Gastrocnemius medialis (tissue), 4 donors: Measurements from ENCODE around the gene FAM53A. TPM values are rescaled to one million over a fixed set of nuclear protein-coding genes. Genes with fewer than 3 reads are reported as not detected.

Source experiments
- ATAC-seq, 2 donors: fragments of 150-250 bp; one replicate each; pipeline ENCODE4 v1.9.1; 2016
- DNase-seq, 2 donors: peaks; one replicate each; pipeline ENCODE4 v3.0.0-alpha.2; 2019
- H3K27ac ChIP-seq, 4 donors: fragments of 200-600 bp; sonication (generic); 1 replicate in 1 of 4; 2 replicates in 3 of 4; pipeline ENCODE4 v1.5.1; 2016 to 2018; ENCODE audit warnings: mild to moderate bottlenecking in 2 of 4, moderate library complexity in 1 of 4
- H3K27me3 ChIP-seq, 3 donors: fragments of 200-600 bp; sonication (generic) in 2 of 3; 1 replicate in 1 of 3; 2 replicates in 2 of 3; pipeline versions ENCODE4 v1.5.1 to v1.6.0; 2016 to 2019; ENCODE audit warnings: mild to moderate bottlenecking in 1 of 3, moderate library complexity in 1 of 3
- H3K36me3 ChIP-seq, 2 donors: fragments of 200-600 bp; sonication (generic) in 1 of 2; one replicate each; pipeline ENCODE4 v1.5.1; 2017 to 2018
- H3K4me1 ChIP-seq, 2 donors: fragments of 200-600 bp; sonication (generic) in 1 of 2; one replicate each; pipeline ENCODE4 v1.5.1; 2016 to 2017; ENCODE audit warnings: mild to moderate bottlenecking in 2 of 2
- H3K4me3 ChIP-seq, 4 donors: fragments of 200-600 bp; sonication (generic) in 3 of 4; 1 replicate in 1 of 4; 2 replicates in 3 of 4; pipeline ENCODE4 v1.5.1; 2016 to 2019; ENCODE audit warnings: mild to moderate bottlenecking in 2 of 4
- H3K9me3 ChIP-seq, 3 donors: fragments of 200-600 bp; sonication (generic) in 2 of 3; 1 replicate in 1 of 3; 2 replicates in 2 of 3; pipeline ENCODE4 v1.5.1; 2016 to 2019
- POLR2A ChIP-seq, 2 donors: fragments of 450-650 bp; IDR thresholded peaks; one replicate each; pipeline ENCODE4 v1.6.1; 2017; ENCODE audit warnings: antibody characterized with exemption in 2 of 2, mild to moderate bottlenecking in 2 of 2, moderate library complexity in 2 of 2
- in situ Hi-C, 4 donors: fragments of 200-750 bp; cut with MboI; loops; one replicate each; pipeline versions ENCODE4 v1.15.0 to v1.8.0; 2017; ENCODE audit warnings: low sequenced_read_pairs in 4 of 4
- intact Hi-C: fragments of 100-400 bp; cut with DNase I; formaldehyde crosslinking; loops from one replicate; pipeline ENCODE4 v1.15.1; 2023; ENCODE audit warnings: low total_unique reads
- total RNA-seq, 4 donors: library from RNA; depleted of rRNA; stranded (reverse); fragments of >200 nt; gene quantifications; one replicate each; pipeline versions ENCODE4 v1.1.0 to v1.2.3, GENCODE V29; 2016
- TF ChIP-seq, protein P1 (sequence below), 5 experiments: fragments of 450-650 bp in 3 of 5; fragments of 200-600 bp in 2 of 5; sonication (generic) in 2 of 5; IDR thresholded peaks in 4 of 5; conservative IDR thresholded peaks in 1 of 5; 1 replicate in 4 of 5; 2 replicates in 1 of 5; pipeline ENCODE4 v1.5.1; 2016 to 2019; ENCODE audit warnings: antibody characterized with exemption in 5 of 5, mild to moderate bottlenecking in 3 of 5, moderate library complexity in 3 of 5

Gene FAM53A
- total RNA-seq, 4 donors from 2014 or later: 1.8 to 5.2 (median 2.8) TPM

DNA sequence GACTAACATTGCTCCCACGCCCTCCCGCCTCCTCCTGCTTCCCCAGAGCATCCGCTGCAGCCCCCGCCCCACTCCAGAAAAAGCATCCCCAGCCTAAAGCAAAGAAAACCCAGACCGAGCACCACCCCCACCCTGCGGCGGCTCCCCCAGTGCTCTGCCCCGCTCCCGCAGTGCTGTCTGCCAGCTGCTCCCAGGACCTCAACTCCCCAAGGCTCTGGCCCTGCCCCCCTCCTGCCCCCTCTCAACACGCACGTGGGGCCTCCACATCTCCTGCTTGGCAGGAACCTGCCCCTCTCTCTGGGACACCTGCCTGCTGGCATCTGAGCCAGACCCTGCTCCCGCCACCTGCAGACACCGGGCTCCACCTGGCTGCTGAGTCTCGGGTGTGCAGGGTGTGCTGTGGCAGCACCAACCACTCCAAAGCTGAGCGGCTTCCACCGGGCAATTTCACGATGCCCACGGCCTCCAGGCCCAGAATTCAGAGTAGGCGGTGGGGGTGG, 79.4 kb downstream of the FAM53A start:
- TF ChIP-seq, protein P1, sequence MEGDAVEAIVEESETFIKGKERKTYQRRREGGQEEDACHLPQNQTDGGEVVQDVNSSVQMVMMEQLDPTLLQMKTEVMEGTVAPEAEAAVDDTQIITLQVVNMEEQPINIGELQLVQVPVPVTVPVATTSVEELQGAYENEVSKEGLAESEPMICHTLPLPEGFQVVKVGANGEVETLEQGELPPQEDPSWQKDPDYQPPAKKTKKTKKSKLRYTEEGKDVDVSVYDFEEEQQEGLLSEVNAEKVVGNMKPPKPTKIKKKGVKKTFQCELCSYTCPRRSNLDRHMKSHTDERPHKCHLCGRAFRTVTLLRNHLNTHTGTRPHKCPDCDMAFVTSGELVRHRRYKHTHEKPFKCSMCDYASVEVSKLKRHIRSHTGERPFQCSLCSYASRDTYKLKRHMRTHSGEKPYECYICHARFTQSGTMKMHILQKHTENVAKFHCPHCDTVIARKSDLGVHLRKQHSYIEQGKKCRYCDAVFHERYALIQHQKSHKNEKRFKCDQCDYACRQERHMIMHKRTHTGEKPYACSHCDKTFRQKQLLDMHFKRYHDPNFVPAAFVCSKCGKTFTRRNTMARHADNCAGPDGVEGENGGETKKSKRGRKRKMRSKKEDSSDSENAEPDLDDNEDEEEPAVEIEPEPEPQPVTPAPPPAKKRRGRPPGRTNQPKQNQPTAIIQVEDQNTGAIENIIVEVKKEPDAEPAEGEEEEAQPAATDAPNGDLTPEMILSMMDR (IDR thresholded peaks at IDR 0.05 in 4 of 5, conservative IDR thresholded peaks at IDR 0.05 in 1 of 5): no peak
- no peak for TF ChIP-seq POLR2A (IDR thresholded peaks at IDR 0.05)

GRCh38 chr4:1604181-1604705, 79.9 kb downstream of the FAM53A start:
- intact Hi-C loops: no loop called here
- TF ChIP-seq POLR2A (IDR thresholded peaks at IDR 0.05): no peak
- TF ChIP-seq, protein P1 (IDR thresholded peaks at IDR 0.05 in 4 of 5, conservative IDR thresholded peaks at IDR 0.05 in 1 of 5): no peak
- H3K27ac ChIP-seq: no peak overlapping the region
- H3K27me3 ChIP-seq: peaks cover 15 to 36% (median 24%) of the 10 kb centered on the region in 3 donors
- H3K9me3 ChIP-seq: no peaks in the 10 kb centered on the region
- DNase-seq (no peak), ATAC-seq (no peak)
- H3K36me3 ChIP-seq: no peaks in the 10 kb centered on the region
- in situ Hi-C loops: no loop called here
- no peaks in the 10 kb centered on the region for H3K4me1 ChIP-seq
- H3K4me3 ChIP-seq: no peak overlapping the region

More for the DNA sequence above, 79.4 kb downstream of the FAM53A start:
- no peak for DNase-seq
- intact Hi-C loops (no loop called here), in situ Hi-C loops (no loop called here)
- peaks cover 15 to 36% (median 24%) of the 10 kb centered on the region in 3 donors for H3K27me3 ChIP-seq
- H3K36me3 ChIP-seq: no peaks in the 10 kb centered on the region
- no peaks in the 10 kb centered on the region for H3K9me3 ChIP-seq
- no peak overlapping the region for H3K27ac ChIP-seq
- H3K4me3 ChIP-seq: no peak overlapping the region
- no peaks in the 10 kb centered on the region for H3K4me1 ChIP-seq
- ATAC-seq: no peak

DNA sequence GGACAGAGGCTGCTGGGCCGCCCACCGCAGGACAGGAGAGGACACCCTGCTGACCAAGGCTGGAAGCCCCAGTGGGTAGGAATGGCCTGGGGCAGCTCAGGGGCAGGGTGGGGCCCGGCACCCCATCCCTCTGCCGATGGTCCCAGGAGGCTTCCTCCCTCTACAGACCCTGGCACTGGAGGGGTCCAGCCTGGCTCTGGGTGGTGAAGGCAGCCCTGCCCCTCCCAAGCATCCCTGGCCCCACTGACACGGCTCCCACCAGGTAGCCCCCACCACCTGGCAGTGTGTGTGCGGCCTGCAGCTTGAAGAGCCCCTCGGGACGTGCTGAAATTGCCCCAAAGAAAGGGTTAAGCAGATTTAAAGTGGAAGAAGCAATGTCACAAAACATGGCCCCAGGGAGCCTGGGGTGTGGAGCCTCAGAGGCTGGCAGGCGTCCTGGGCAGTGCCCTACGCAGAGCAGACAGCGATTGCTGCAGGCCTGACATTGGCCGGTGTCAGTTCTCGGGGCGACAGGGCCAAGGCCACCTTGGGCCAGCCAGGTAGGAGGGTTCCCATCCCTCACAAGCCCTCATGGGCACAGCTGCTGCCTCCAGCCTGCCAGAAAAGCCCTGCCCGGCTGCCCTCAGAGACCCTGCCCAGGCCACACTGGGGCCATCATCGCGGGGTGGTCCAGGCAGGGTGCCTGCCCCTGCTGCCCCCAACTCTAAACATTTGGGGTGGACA, 80.5 kb downstream of the FAM53A start:
- ATAC-seq (no peak), DNase-seq (no peak)
- in situ Hi-C loops (no loop called here), intact Hi-C loops (no loop called here)
- H3K4me1 ChIP-seq: no peaks in the 10 kb centered on the region
- TF ChIP-seq POLR2A (IDR thresholded peaks at IDR 0.05): no peak
- TF ChIP-seq, protein P1 (IDR thresholded peaks at IDR 0.05 in 4 of 5, conservative IDR thresholded peaks at IDR 0.05 in 1 of 5): no peak
- no peaks in the 10 kb centered on the region for H3K9me3 ChIP-seq
- no peak overlapping the region for H3K4me3 ChIP-seq
- no peaks in the 10 kb centered on the region for H3K36me3 ChIP-seq
- H3K27me3 ChIP-seq: peaks cover 15 to 36% (median 24%) of the 10 kb centered on the region in 3 donors
- H3K27ac ChIP-seq: no peak overlapping the region

GRCh38 chr4:1602655-1603412, 81.3 kb downstream of the FAM53A start:
- in situ Hi-C loops (no loop called here), intact Hi-C loops (no loop called here)
- Histone ChIP-seq H3K4me3 (no peak overlapping the region), H3K27ac (no peak overlapping the region), H3K9me3 (no peaks in the 10 kb centered on the region), H3K4me1 (no peaks in the 10 kb centered on the region), H3K36me3 (no peaks in the 10 kb centered on the region), H3K27me3 (peaks cover 15 to 36% (median 24%) of the 10 kb centered on the region in 3 donors)
- DNase-seq (no peak), ATAC-seq (no peak)
- TF ChIP-seq, protein P1 (IDR thresholded peaks at IDR 0.05 in 4 of 5, conservative IDR thresholded peaks at IDR 0.05 in 1 of 5): no peak
